Neural progenitor cell (in vitro differentiated cells): ENCODE data around the gene BBX. TPM values are rescaled to one million over a fixed set of nuclear protein-coding genes. Genes with fewer than 3 reads are reported as not detected.

Experiments used
- DNase-seq: peaks from one replicate; pipeline ENCODE4 v3.0.0-alpha.2; 2016; ENCODE audit warnings: low spot score
- H2AFZ ChIP-seq: fragments of 200-600 bp; sonication (generic); replicated peaks from 2 replicates; pipeline ENCODE4 v1.6.1; 2016; ENCODE audit warnings: antibody characterized with exemption
- H3F3A ChIP-seq: fragments of 200-600 bp; sonication (generic); 2 replicates; pipeline ENCODE4 v1.6.1; 2016; ENCODE audit warnings: antibody characterized with exemption, low read depth
- H3K27ac ChIP-seq: fragments of 200-600 bp; sonication (generic); 2 replicates; pipeline ENCODE4 v1.5.1; 2016; ENCODE audit warnings: mild to moderate bottlenecking
- H3K27me3 ChIP-seq: fragments of 200-600 bp; sonication (generic); 2 replicates; pipeline ENCODE4 v1.6.1; 2016; ENCODE audit warnings: mild to moderate bottlenecking, moderate library complexity
- H3K36me3 ChIP-seq: fragments of 200-600 bp; sonication (generic); 2 replicates; pipeline ENCODE4 v1.5.1; 2016
- H3K4me1 ChIP-seq: fragments of 200-600 bp; sonication (generic); 2 replicates; pipeline ENCODE4 v1.6.1; 2016; ENCODE audit warnings: mixed run types
- H3K4me2 ChIP-seq: fragments of 200-600 bp; sonication (generic); 2 replicates; pipeline ENCODE4 v1.6.1; 2016
- H3K4me3 ChIP-seq: fragments of 200-600 bp; sonication (generic); 2 replicates; pipeline ENCODE4 v1.5.1; 2016
- H3K79me2 ChIP-seq: fragments of 200-600 bp; sonication (generic); 2 replicates; pipeline ENCODE4 v1.6.1; 2016; ENCODE audit warnings: low read depth
- H3K9ac ChIP-seq: fragments of 200-600 bp; sonication (generic); 2 replicates; pipeline ENCODE4 v1.6.1; 2016
- H3K9me3 ChIP-seq: fragments of 200-600 bp; sonication (generic); 2 replicates; pipeline ENCODE4 v1.5.1; 2016; ENCODE audit warnings: low read depth
- H4K20me1 ChIP-seq: fragments of 200-600 bp; sonication (generic); 2 replicates; pipeline ENCODE4 v1.6.1; 2016; ENCODE audit warnings: low read depth
- H3K27ac Mint-ChIP-seq: 3 replicates; pipeline ENCODE4 v1.8.0; 2021; ENCODE audit warnings: mixed read lengths
- H3K27me3 Mint-ChIP-seq: 2 replicates; pipeline ENCODE4 v1.8.0; 2022; ENCODE audit warnings: low read depth, mild to moderate bottlenecking, inconsistent platforms, moderate library complexity, mixed read lengths; ENCODE audit not compliant: insufficient read depth
- H3K36me3 Mint-ChIP-seq: 3 replicates; pipeline ENCODE4 v1.8.0; 2021; ENCODE audit warnings: mixed read lengths
- H3K4me1 Mint-ChIP-seq: 3 replicates; pipeline ENCODE4 v1.8.0; 2021; ENCODE audit warnings: mixed read lengths
- H3K4me3 Mint-ChIP-seq: 3 replicates; pipeline ENCODE4 v1.8.0; 2021; ENCODE audit warnings: mild to moderate bottlenecking, moderate library complexity, mixed read lengths
- H3K9me3 Mint-ChIP-seq: 3 replicates; pipeline ENCODE4 v1.8.0; 2020; ENCODE audit warnings: mixed read lengths
- EZH2 ChIP-seq: fragments of 200-600 bp; sonication (generic); IDR thresholded peaks from 2 replicates; pipeline ENCODE4 v1.6.1; 2017; ENCODE audit warnings: antibody characterized with exemption, mild to moderate bottlenecking, moderate library complexity
- EZH2phosphoT487 ChIP-seq: fragments of 200-600 bp; sonication (generic); IDR thresholded peaks from 2 replicates; pipeline ENCODE4 v1.6.1; 2017; ENCODE audit warnings: antibody characterized with exemption
- total RNA-seq: library from RNA; depleted of rRNA; stranded (reverse); fragments of >200 nt; gene quantifications from 2 replicates; pipeline ENCODE4 v1.2.3, GENCODE V29; 2015; ENCODE audit warnings: low replicate concordance
- TF ChIP-seq, protein P1 (sequence below): fragments of 200-600 bp; sonication (generic); IDR thresholded peaks from 2 replicates; pipeline ENCODE4 v1.5.1; 2017; ENCODE audit warnings: antibody characterized with exemption, mild to moderate bottlenecking

The BBX gene
- total RNA-seq, 1 donor from 2014 or later, result 110 TPM

DNA sequence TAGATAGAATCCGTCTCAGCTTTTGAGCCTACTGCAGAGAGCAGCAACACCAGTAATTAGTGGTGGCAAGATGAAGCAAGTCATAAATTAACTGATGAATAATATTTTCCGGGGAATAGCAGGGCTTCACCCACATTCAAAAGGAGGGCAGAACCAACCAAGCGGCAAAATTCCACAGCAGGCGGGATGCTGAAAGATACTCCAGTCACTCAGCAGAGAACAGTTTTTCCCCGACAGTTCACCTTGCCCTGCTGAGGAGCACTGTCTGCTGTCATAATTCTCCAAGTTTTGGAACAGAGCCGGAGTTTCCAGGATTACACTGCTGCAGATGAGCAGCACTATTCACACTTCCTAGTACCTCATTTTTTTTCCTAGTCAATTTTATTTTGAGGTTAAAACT is 293.3 kb downstream of the BBX start:
- no peak overlapping the region for H3K27ac Mint-ChIP-seq
- no peaks in the 10 kb centered on the region for H3K36me3 ChIP-seq
- no peaks in the 10 kb centered on the region for H3K79me2 ChIP-seq
- no peak for DNase-seq
- H3K9me3 ChIP-seq, result no peaks in the 10 kb centered on the region
- no peak overlapping the region for H3K4me2 ChIP-seq
- H3K4me3 ChIP-seq, result no peak overlapping the region
- peaks cover 14% of the 10 kb centered on the region for H3K4me1 ChIP-seq
- H2AFZ ChIP-seq, result no peak overlapping the region
- H3K9ac ChIP-seq, result no peak overlapping the region
- no peaks in the 10 kb centered on the region for H3K36me3 Mint-ChIP-seq
- TF ChIP-seq EZH2phosphoT487 (no peak), EZH2 (no peak)
- TF ChIP-seq, protein P1, sequence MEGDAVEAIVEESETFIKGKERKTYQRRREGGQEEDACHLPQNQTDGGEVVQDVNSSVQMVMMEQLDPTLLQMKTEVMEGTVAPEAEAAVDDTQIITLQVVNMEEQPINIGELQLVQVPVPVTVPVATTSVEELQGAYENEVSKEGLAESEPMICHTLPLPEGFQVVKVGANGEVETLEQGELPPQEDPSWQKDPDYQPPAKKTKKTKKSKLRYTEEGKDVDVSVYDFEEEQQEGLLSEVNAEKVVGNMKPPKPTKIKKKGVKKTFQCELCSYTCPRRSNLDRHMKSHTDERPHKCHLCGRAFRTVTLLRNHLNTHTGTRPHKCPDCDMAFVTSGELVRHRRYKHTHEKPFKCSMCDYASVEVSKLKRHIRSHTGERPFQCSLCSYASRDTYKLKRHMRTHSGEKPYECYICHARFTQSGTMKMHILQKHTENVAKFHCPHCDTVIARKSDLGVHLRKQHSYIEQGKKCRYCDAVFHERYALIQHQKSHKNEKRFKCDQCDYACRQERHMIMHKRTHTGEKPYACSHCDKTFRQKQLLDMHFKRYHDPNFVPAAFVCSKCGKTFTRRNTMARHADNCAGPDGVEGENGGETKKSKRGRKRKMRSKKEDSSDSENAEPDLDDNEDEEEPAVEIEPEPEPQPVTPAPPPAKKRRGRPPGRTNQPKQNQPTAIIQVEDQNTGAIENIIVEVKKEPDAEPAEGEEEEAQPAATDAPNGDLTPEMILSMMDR, result no peak
- H3K27ac ChIP-seq, result no peak overlapping the region
- H3K27me3 Mint-ChIP-seq, result peaks cover 9% of the 10 kb centered on the region
- no peaks in the 10 kb centered on the region for H3F3A ChIP-seq
- no peaks in the 10 kb centered on the region for H4K20me1 ChIP-seq
- peaks cover 14% of the 10 kb centered on the region for H3K4me1 Mint-ChIP-seq
- H3K9me3 Mint-ChIP-seq, result no peaks in the 10 kb centered on the region
- no peak overlapping the region for H3K4me3 Mint-ChIP-seq
- no peaks in the 10 kb centered on the region for H3K27me3 ChIP-seq

DNA sequence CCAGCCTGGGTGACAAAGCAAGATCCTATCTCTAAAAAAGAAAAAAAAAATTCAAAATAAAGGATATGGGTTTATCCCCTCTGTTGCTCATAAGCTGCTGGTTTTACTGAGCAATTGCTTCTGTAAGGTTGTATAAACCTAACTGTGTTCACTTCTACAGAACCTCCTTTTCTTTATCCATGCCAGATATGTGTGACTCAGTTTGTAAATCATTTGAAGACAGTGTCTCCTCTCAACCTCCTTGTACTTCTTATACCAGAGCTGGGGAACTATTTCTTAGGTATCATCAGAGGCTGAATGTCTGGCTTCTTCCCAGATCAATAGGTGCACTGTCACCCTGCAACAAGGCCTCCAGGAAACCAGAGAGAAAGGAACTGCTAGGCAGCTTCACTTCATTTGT is 294.3 kb downstream of the BBX start:
- Histone ChIP-seq H3K79me2 (no peaks in the 10 kb centered on the region), H3K36me3 (no peaks in the 10 kb centered on the region), H3K27ac (no peak overlapping the region), H2AFZ (no peak overlapping the region), H4K20me1 (no peaks in the 10 kb centered on the region), H3K4me1 (peaks cover 14% of the 10 kb centered on the region), H3K9me3 (no peaks in the 10 kb centered on the region), H3K27me3 (no peaks in the 10 kb centered on the region), H3K4me2 (no peak overlapping the region), H3K4me3 (no peak overlapping the region), H3K9ac (no peak overlapping the region), H3F3A (no peaks in the 10 kb centered on the region)
- H3K4me3 Mint-ChIP-seq, result no peak overlapping the region
- H3K9me3 Mint-ChIP-seq, result no peaks in the 10 kb centered on the region
- no peak overlapping the region for H3K27ac Mint-ChIP-seq
- DNase-seq, result no peak
- peaks cover 12% of the 10 kb centered on the region for H3K27me3 Mint-ChIP-seq
- no peak for TF ChIP-seq EZH2phosphoT487
- TF ChIP-seq EZH2, result no peak
- TF ChIP-seq, protein P1, result no peak
- peaks cover 14% of the 10 kb centered on the region for H3K4me1 Mint-ChIP-seq
- no peaks in the 10 kb centered on the region for H3K36me3 Mint-ChIP-seq

DNA sequence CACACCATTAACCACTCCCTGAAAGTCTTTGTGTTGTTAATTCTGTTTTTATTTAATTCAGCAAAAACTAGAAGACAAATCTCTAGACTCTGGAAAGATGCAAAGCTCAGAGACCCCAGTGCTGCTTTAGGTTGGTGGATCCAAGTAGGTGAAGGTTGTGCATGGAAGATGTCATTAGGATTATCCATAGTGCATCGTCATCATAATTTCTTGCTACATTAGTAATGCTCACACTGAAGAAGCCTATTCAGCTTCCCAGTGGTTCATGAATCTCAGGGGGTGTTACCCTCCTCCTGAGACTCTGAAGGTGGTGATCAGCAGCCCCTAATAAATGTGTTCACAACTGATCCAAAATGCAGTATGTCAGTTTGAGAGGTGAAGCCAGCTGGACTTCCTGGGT is 295.3 kb downstream of the BBX start:
- Mint-ChIP-seq H3K4me3 (no peak overlapping the region), H3K4me1 (peaks cover 14% of the 10 kb centered on the region), H3K27me3 (peaks cover 12% of the 10 kb centered on the region), H3K36me3 (no peaks in the 10 kb centered on the region), H3K9me3 (no peaks in the 10 kb centered on the region), H3K27ac (no peak overlapping the region)
- H3K27ac ChIP-seq, result no peak overlapping the region
- no peaks in the 10 kb centered on the region for H3F3A ChIP-seq
- TF ChIP-seq, protein P1, result no peak
- TF ChIP-seq EZH2phosphoT487, result no peak
- TF ChIP-seq EZH2, result no peak
- no peak for DNase-seq
- no peak overlapping the region for H3K9ac ChIP-seq
- H3K9me3 ChIP-seq, result no peaks in the 10 kb centered on the region
- no peak overlapping the region for H3K4me3 ChIP-seq
- H4K20me1 ChIP-seq, result no peaks in the 10 kb centered on the region
- H3K27me3 ChIP-seq, result no peaks in the 10 kb centered on the region
- peaks cover 14% of the 10 kb centered on the region for H3K4me1 ChIP-seq
- peak overlapping the region; percentile 35 for H2AFZ ChIP-seq
- H3K79me2 ChIP-seq, result no peaks in the 10 kb centered on the region
- H3K4me2 ChIP-seq, result no peak overlapping the region
- no peaks in the 10 kb centered on the region for H3K36me3 ChIP-seq

DNA sequence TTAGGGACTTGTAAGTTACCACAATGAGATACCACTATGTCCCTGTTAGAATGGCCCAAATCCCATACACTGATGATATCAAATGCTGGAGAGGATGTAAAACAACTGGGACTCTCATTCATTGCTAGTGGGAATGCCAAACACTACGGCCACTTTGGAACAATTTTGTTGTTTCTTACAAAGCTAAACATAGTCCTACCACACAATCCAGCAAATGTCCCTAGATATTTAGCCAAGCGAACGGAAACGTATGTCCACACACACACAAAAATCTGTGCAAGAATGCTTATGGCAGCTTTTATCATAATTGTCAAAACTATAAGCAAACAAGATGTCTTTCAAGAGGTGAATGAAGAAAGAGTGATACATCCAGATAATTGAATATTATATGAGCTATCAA is 296.9 kb downstream of the BBX start:
- H3K4me2 ChIP-seq, result no peak overlapping the region
- Mint-ChIP-seq H3K4me3 (no peak overlapping the region), H3K36me3 (no peaks in the 10 kb centered on the region), H3K27ac (no peak overlapping the region), H3K4me1 (peaks cover 10% of the 10 kb centered on the region), H3K9me3 (no peaks in the 10 kb centered on the region), H3K27me3 (peaks cover 12% of the 10 kb centered on the region)
- H3K9me3 ChIP-seq, result no peaks in the 10 kb centered on the region
- TF ChIP-seq EZH2phosphoT487 (no peak), EZH2 (no peak)
- TF ChIP-seq, protein P1, result no peak
- H3K27ac ChIP-seq, result no peak overlapping the region
- H3K27me3 ChIP-seq, result no peaks in the 10 kb centered on the region
- no peak overlapping the region for H3K4me3 ChIP-seq
- H2AFZ ChIP-seq, result no peak overlapping the region
- H3K36me3 ChIP-seq, result no peaks in the 10 kb centered on the region
- no peaks in the 10 kb centered on the region for H3F3A ChIP-seq
- no peaks in the 10 kb centered on the region for H4K20me1 ChIP-seq
- DNase-seq, result no peak
- no peaks in the 10 kb centered on the region for H3K79me2 ChIP-seq
- no peak overlapping the region for H3K9ac ChIP-seq
- H3K4me1 ChIP-seq, result peaks cover 6% of the 10 kb centered on the region
